ENCODE results near the gene SOBP.

Gene SOBP

GRCh38 chr6:107684996-107685395, 195.1 kb downstream of the SOBP start:
- no peak for TF ChIP-seq CTCF (IDR thresholded peaks at IDR 0.05; ENCODE audit: low read length, missing control alignments)
- DNase-seq (ENCODE audit: low read depth): no peak
- H3K4me3 ChIP-seq (replicated peaks; ENCODE audit: low read depth, low read length): no peak overlapping the region

GRCh38 chr6:107689190-107689589, 199.3 kb downstream of the SOBP start:
- no peak for DNase-seq (ENCODE audit: low read depth)
- no peak for TF ChIP-seq CTCF (IDR thresholded peaks at IDR 0.05; ENCODE audit: low read length, missing control alignments)
- no peak overlapping the region for H3K4me3 ChIP-seq (replicated peaks; ENCODE audit: low read depth, low read length)

- H3K4me3 ChIP-seq (replicated peaks; ENCODE audit: low read depth, low read length): no peak overlapping the region
- no peak for TF ChIP-seq CTCF (IDR thresholded peaks at IDR 0.05; ENCODE audit: low read length, missing control alignments)
- no peak for DNase-seq (ENCODE audit: low read depth)
Measured at GRCh38 chr6:107689951-107690642, 200.2 kb downstream of the SOBP start.

GRCh38 chr6:107690643-107691061, 200.7 kb downstream of the SOBP start:
- no peak for TF ChIP-seq CTCF (IDR thresholded peaks at IDR 0.05; ENCODE audit: low read length, missing control alignments)
- H3K4me3 ChIP-seq (replicated peaks; ENCODE audit: low read depth, low read length): no peak overlapping the region
- peak; percentile 50 for DNase-seq (ENCODE audit: low read depth)

- peak; percentile 82 for DNase-seq (ENCODE audit: low read depth)
- no peak overlapping the region for H3K4me3 ChIP-seq (replicated peaks; ENCODE audit: low read depth, low read length)
- no peak for TF ChIP-seq CTCF (IDR thresholded peaks at IDR 0.05; ENCODE audit: low read length, missing control alignments)
Measured at GRCh38 chr6:107691062-107691751, 201.3 kb downstream of the SOBP start.

GRCh38 chr6:107692351-107692750, 202.4 kb downstream of the SOBP start:
- TF ChIP-seq CTCF (IDR thresholded peaks at IDR 0.05; ENCODE audit: low read length, missing control alignments): no peak
- H3K4me3 ChIP-seq (replicated peaks; ENCODE audit: low read depth, low read length): no peak overlapping the region
- peak; percentile 81 for DNase-seq (ENCODE audit: low read depth)

Measured in fibroblast of pulmonary artery (primary cell).